Caco-2 (cell line): ENCODE data around the gene GALR2. TPM values are rescaled to one million over a fixed set of nuclear protein-coding genes. Genes with fewer than 3 reads are reported as not detected.

Experiments used
- BruUV-seq: library from RNA; stranded (reverse); fragments of 400-500 nt; replicated peaks from 2 replicates; lab custom pipeline; 2021; lab: Mats Ljungman, UMichigan
- CTCF ChIA-PET: fragments of 300-600 bp; sonication (Branson Sonifier 250); formaldehyde crosslinking; loops from one replicate; lab custom pipeline; 2022; ENCODE audit warnings: antibody characterized with exemption; lab: Charles Lee
- POLR2A ChIA-PET: fragments of 300-600 bp; sonication (Branson Sonifier 250); formaldehyde crosslinking; loops from one replicate; lab custom pipeline; 2022; ENCODE audit warnings: antibody characterized with exemption; lab: Charles Lee
- DNase-seq, 2 experiments: peaks; one replicate each; pipeline versions ENCODE4 v3.0.0 to v3.0.0-alpha.2; 2020 to 2022
- H3K27me3 ChIP-seq: replicated peaks from 2 replicates; pipeline ENCODE4 v1.6.0; 2011; ENCODE audit warnings: low read length; ENCODE audit not compliant: control insufficient read depth, insufficient read depth
- H3K36me3 ChIP-seq: 2 replicates; pipeline ENCODE4 v1.5.1; 2011; ENCODE audit warnings: low read length; ENCODE audit not compliant: control insufficient read depth, insufficient read depth
- H3K4me1 ChIP-seq: fragments of 250-450 bp; sonication (Bioruptor Pico); 2 replicates; pipeline ENCODE4 v1.5.1; 2020; ENCODE audit warnings: mild to moderate bottlenecking
- H3K4me3 ChIP-seq: 2 replicates; pipeline ENCODE4 v1.5.1; 2011; ENCODE audit warnings: low read depth, mild to moderate bottlenecking, control low read depth, low read length
- H3K9me3 ChIP-seq: fragments of 250-450 bp; sonication (Bioruptor Pico); 2 replicates; pipeline ENCODE4 v1.5.1; 2020; ENCODE audit warnings: mild to moderate bottlenecking, moderate library complexity
- H3K27ac Mint-ChIP-seq: one replicate; pipeline ENCODE4 v1.8.0; 2022; ENCODE audit warnings: mixed read lengths; ENCODE audit not compliant: unreplicated experiment
- H3K27me3 Mint-ChIP-seq: one replicate; pipeline ENCODE4 v1.8.0; 2022; ENCODE audit warnings: mixed read lengths; ENCODE audit not compliant: insufficient read depth, unreplicated experiment
- H3K36me3 Mint-ChIP-seq: one replicate; pipeline ENCODE4 v1.8.0; 2022; ENCODE audit warnings: mild to moderate bottlenecking, mixed read lengths; ENCODE audit not compliant: insufficient read depth, unreplicated experiment
- H3K4me1 Mint-ChIP-seq: one replicate; pipeline ENCODE4 v1.8.0; 2022; ENCODE audit warnings: low read depth, mixed read lengths; ENCODE audit not compliant: unreplicated experiment
- H3K4me3 Mint-ChIP-seq: one replicate; pipeline ENCODE4 v1.8.0; 2022; ENCODE audit warnings: mild to moderate bottlenecking, moderate library complexity, mixed read lengths; ENCODE audit not compliant: unreplicated experiment
- H3K9me3 Mint-ChIP-seq: one replicate; pipeline ENCODE4 v1.8.0; 2022; ENCODE audit warnings: mixed read lengths; ENCODE audit not compliant: unreplicated experiment
- CTCF ChIP-seq, 2 experiments: fragments of 200-600 bp in 1 of 2; IDR thresholded peaks; 1 replicate in 1 of 2; 2 replicates in 1 of 2; pipeline versions ENCODE4 v1.5.1 to v1.8.0; 2011 to 2022; ENCODE audit warnings: antibody characterized with exemption in 1 of 2, control low read depth in 1 of 2, inconsistent platforms in 1 of 2, low read depth in 1 of 2, low read length in 1 of 2, mild to moderate bottlenecking in 1 of 2, moderate library complexity in 1 of 2; ENCODE audit not compliant: insufficient read depth in 1 of 2, severe bottlenecking in 1 of 2, unreplicated experiment in 1 of 2
- intact Hi-C: fragments of 100-400 bp; cut with micrococcal nuclease; formaldehyde crosslinking; loops from one replicate; pipeline ENCODE4 v1.10.0; 2022; ENCODE audit not compliant: unreplicated experiment
- total RNA-seq: library from RNA; stranded (reverse); gene quantifications from 2 replicates; pipeline ENCODE4 v1.2.3, GENCODE V29; 2022

The GALR2 gene
- total RNA-seq, 1 experiment from 2014 or later = 0.50 TPM

GRCh38 chr17:76123191-76123499 is 48.6 kb downstream of the GALR2 start:
- ChIA-PET CTCF (interaction anchor here (1.7 to 4.9 kb wide), 3 partner anchors 10 to 30 kb away, joined by 4 to 41 read pairs (median 9); no protein-coding TSS in a partner anchor), POLR2A (no interaction called here)
- no peak for TF ChIP-seq CTCF (IDR thresholded peaks at IDR 0.05; ENCODE audit: insufficient read depth in 1 of 2, low read depth in 1 of 2, low read length in 1 of 2, severe bottlenecking in 1 of 2, unreplicated experiment in 1 of 2)
- Mint-ChIP-seq H3K4me3 (no peak overlapping the region), H3K27me3 (no peaks in the 10 kb centered on the region), H3K4me1 (peaks cover 39% of the 10 kb centered on the region), H3K9me3 (no peaks in the 10 kb centered on the region), H3K27ac (no peak overlapping the region), H3K36me3 (no peaks in the 10 kb centered on the region)
- Histone ChIP-seq H3K4me3 (no peak overlapping the region), H3K36me3 (no peaks in the 10 kb centered on the region), H3K4me1 (peaks cover 7% of the 10 kb centered on the region), H3K9me3 (no peaks in the 10 kb centered on the region), H3K27me3 (no peaks in the 10 kb centered on the region)
- no TSS peak for BruUV-seq
- intact Hi-C loops = no loop called here
- no peak for DNase-seq

- Histone ChIP-seq H3K36me3 (no peaks in the 10 kb centered on the region), H3K4me3 (no peak overlapping the region), H3K27me3 (no peaks in the 10 kb centered on the region), H3K4me1 (peaks cover 10% of the 10 kb centered on the region), H3K9me3 (no peaks in the 10 kb centered on the region)
- no peaks in the 10 kb centered on the region for H3K9me3 Mint-ChIP-seq
- ChIA-PET CTCF (interaction anchor here (1.0 to 4.9 kb wide), 4 partner anchors 9 to 30 kb away, joined by 3 to 41 read pairs (median 6); no protein-coding TSS in a partner anchor), POLR2A (no interaction called here)
- no peak overlapping the region for H3K27ac Mint-ChIP-seq
- intact Hi-C loops = no loop called here
- BruUV-seq = no TSS peak
- no peak for TF ChIP-seq CTCF (IDR thresholded peaks at IDR 0.05; ENCODE audit: insufficient read depth in 1 of 2, low read depth in 1 of 2, low read length in 1 of 2, severe bottlenecking in 1 of 2, unreplicated experiment in 1 of 2)
- H3K27me3 Mint-ChIP-seq = no peaks in the 10 kb centered on the region
- H3K4me3 Mint-ChIP-seq = no peak overlapping the region
- H3K36me3 Mint-ChIP-seq = no peaks in the 10 kb centered on the region
- H3K4me1 Mint-ChIP-seq = peaks cover 39% of the 10 kb centered on the region
- DNase-seq = no peak
These were observed 49.4 kb downstream of the GALR2 start for GRCh38 chr17:76123749-76124581.

- peak in 1 of 2 experiments; percentile 41 for DNase-seq
- H3K4me1 ChIP-seq = peaks cover 10% of the 10 kb centered on the region
- intact Hi-C loops = no loop called here
- CTCF ChIA-PET = interaction anchor here (1.0 to 4.9 kb wide), 7 partner anchors 8 to 110 kb away, joined by 3 to 41 read pairs (median 5); no protein-coding TSS in a partner anchor
- BruUV-seq = no TSS peak
- peak; percentile 19 to 25 for TF ChIP-seq CTCF (IDR thresholded peaks at IDR 0.05; ENCODE audit: insufficient read depth in 1 of 2, low read depth in 1 of 2, low read length in 1 of 2, severe bottlenecking in 1 of 2, unreplicated experiment in 1 of 2)
- no peaks in the 10 kb centered on the region for H3K36me3 ChIP-seq
- Mint-ChIP-seq H3K27me3 (no peaks in the 10 kb centered on the region), H3K9me3 (no peaks in the 10 kb centered on the region), H3K27ac (no peak overlapping the region), H3K36me3 (no peaks in the 10 kb centered on the region), H3K4me3 (no peak overlapping the region), H3K4me1 (peaks cover 34% of the 10 kb centered on the region)
- POLR2A ChIA-PET = interaction anchor here (1.0 kb wide), 1 partner anchor 140 kb away, joined by 3 read pairs; the partner anchor contains the start of gene UBALD2
- no peaks in the 10 kb centered on the region for H3K9me3 ChIP-seq
- H3K4me3 ChIP-seq = no peak overlapping the region
- no peaks in the 10 kb centered on the region for H3K27me3 ChIP-seq
These were observed 50.2 kb downstream of the GALR2 start for GRCh38 chr17:76124582-76125390.
